Vagina (tissue), 2 donors: ENCODE results near the gene SIRT3. TPM values are rescaled to one million over a fixed set of nuclear protein-coding genes. Genes with fewer than 3 reads are reported as not detected.

ENCODE experiments used
- DNase-seq, 2 donors: peaks; one replicate each; pipeline ENCODE4 v3.0.0-alpha.2; 2017; ENCODE audit errors: extremely low spot score in 2 of 2
- H3K27ac ChIP-seq: fragments of 200-600 bp; sonication (generic); one replicate; pipeline ENCODE4 v1.5.1; 2019
- H3K27me3 ChIP-seq: fragments of 200-600 bp; sonication (generic); one replicate; pipeline ENCODE4 v1.5.1; 2019
- H3K36me3 ChIP-seq, 2 donors: fragments of 200-600 bp; sonication (generic); one replicate each; pipeline ENCODE4 v1.5.1; 2017 to 2019
- H3K4me1 ChIP-seq: fragments of 200-600 bp; sonication (generic); one replicate; pipeline ENCODE4 v1.5.1; 2019
- H3K4me3 ChIP-seq, 2 donors: fragments of 200-600 bp; sonication (generic); 1 replicate in 1 of 2; 2 replicates in 1 of 2; pipeline ENCODE4 v1.5.1; 2016 to 2019
- H3K9me3 ChIP-seq: fragments of 200-600 bp; sonication (generic); one replicate; pipeline ENCODE4 v1.5.1; 2019
- POLR2A ChIP-seq, 2 donors: fragments of 450-650 bp; IDR thresholded peaks; one replicate each; pipeline ENCODE4 v1.6.1; 2017; ENCODE audit warnings: antibody characterized with exemption in 2 of 2, mild to moderate bottlenecking in 2 of 2, moderate library complexity in 2 of 2
- POLR2AphosphoS5 ChIP-seq, 2 donors: sonication (generic); formaldehyde crosslinking; IDR thresholded peaks; one replicate each; pipeline ENCODE4 v1.9.0; 2017; ENCODE audit warnings: antibody characterized with exemption in 2 of 2, mild to moderate bottlenecking in 2 of 2, low read depth in 1 of 2; ENCODE audit not compliant: insufficient read depth in 1 of 2
- intact Hi-C: fragments of 100-400 bp; cut with DNase I; formaldehyde crosslinking; loops from one replicate; pipeline ENCODE4 v1.15.1; 2023
- total RNA-seq: library from RNA; depleted of rRNA; stranded (reverse); fragments of >200 nt; gene quantifications from one replicate; pipeline ENCODE4 v1.2.3, GENCODE V29; 2016
- TF ChIP-seq, protein P1 (sequence below), 3 experiments: fragments of 450-650 bp in 2 of 3; fragments of 200-600 bp in 1 of 3; sonication (generic) in 1 of 3; IDR thresholded peaks; one replicate each; pipeline ENCODE4 v1.5.1; 2017 to 2019; ENCODE audit warnings: antibody characterized with exemption in 3 of 3, mild to moderate bottlenecking in 2 of 3, moderate library complexity in 2 of 3

The SIRT3 gene
- total RNA-seq, 1 donor from 2014 or later, result 5.6 TPM

GRCh38 chr11:250740-251299 lies 14.7 kb upstream of the SIRT3 start:
- no peaks in the 10 kb centered on the region for H3K4me1 ChIP-seq
- H3K27me3 ChIP-seq, result no peaks in the 10 kb centered on the region
- peaks cover 0 to 72% of the 10 kb centered on the region in 2 donors for H3K36me3 ChIP-seq
- H3K27ac ChIP-seq, result no peak overlapping the region
- peak in 1 of 2 donors; percentile 60 for DNase-seq
- TF ChIP-seq POLR2AphosphoS5 (IDR thresholded peaks at IDR 0.05; ENCODE audit: insufficient read depth in 1 of 2, low read depth in 1 of 2), result no peak
- TF ChIP-seq, protein P1, sequence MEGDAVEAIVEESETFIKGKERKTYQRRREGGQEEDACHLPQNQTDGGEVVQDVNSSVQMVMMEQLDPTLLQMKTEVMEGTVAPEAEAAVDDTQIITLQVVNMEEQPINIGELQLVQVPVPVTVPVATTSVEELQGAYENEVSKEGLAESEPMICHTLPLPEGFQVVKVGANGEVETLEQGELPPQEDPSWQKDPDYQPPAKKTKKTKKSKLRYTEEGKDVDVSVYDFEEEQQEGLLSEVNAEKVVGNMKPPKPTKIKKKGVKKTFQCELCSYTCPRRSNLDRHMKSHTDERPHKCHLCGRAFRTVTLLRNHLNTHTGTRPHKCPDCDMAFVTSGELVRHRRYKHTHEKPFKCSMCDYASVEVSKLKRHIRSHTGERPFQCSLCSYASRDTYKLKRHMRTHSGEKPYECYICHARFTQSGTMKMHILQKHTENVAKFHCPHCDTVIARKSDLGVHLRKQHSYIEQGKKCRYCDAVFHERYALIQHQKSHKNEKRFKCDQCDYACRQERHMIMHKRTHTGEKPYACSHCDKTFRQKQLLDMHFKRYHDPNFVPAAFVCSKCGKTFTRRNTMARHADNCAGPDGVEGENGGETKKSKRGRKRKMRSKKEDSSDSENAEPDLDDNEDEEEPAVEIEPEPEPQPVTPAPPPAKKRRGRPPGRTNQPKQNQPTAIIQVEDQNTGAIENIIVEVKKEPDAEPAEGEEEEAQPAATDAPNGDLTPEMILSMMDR (IDR thresholded peaks at IDR 0.05), result peak in 2 of 3 experiments; percentile 46 to 53
- H3K9me3 ChIP-seq, result no peaks in the 10 kb centered on the region
- no peak overlapping the region for H3K4me3 ChIP-seq
- intact Hi-C loops, result loop anchor here (10.0 kb wide), 1 partner anchor 194 kb away; the partner anchor contains the start of gene ANO9

DNA sequence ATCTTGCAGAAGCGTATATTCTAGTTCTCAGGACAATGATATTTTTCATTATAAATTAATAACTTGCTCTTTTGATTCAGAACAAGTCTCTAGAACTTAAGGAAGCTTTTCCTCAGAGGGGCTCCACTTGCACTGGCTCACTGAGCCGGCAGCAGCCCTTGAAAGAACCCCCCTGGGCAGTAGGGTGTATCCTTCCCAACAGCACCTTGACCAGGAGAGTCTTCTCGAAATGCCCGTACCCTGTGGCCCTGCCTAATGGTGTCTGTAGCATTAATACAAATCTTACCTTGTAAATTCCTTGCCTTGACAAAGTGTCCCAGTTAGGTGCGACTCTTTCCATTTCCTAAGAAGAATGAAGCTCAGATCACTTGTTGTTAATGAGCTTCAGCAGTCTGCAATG lies 14.1 kb upstream of the SIRT3 start:
- Histone ChIP-seq H3K4me3 (no peak overlapping the region), H3K36me3 (peaks cover 0 to 76% of the 10 kb centered on the region in 2 donors), H3K27ac (no peak overlapping the region), H3K27me3 (no peaks in the 10 kb centered on the region), H3K9me3 (no peaks in the 10 kb centered on the region), H3K4me1 (no peaks in the 10 kb centered on the region)
- intact Hi-C loops, result loop anchor here (10.0 kb wide), 1 partner anchor 195 kb away; the partner anchor contains the start of gene ANO9
- DNase-seq, result peak in 1 of 2 donors; percentile 60
- TF ChIP-seq, protein P1 (IDR thresholded peaks at IDR 0.05), result no peak
- TF ChIP-seq POLR2AphosphoS5 (IDR thresholded peaks at IDR 0.05; ENCODE audit: insufficient read depth in 1 of 2, low read depth in 1 of 2), result no peak
- TF ChIP-seq POLR2A (IDR thresholded peaks at IDR 0.05), result no peak

DNA sequence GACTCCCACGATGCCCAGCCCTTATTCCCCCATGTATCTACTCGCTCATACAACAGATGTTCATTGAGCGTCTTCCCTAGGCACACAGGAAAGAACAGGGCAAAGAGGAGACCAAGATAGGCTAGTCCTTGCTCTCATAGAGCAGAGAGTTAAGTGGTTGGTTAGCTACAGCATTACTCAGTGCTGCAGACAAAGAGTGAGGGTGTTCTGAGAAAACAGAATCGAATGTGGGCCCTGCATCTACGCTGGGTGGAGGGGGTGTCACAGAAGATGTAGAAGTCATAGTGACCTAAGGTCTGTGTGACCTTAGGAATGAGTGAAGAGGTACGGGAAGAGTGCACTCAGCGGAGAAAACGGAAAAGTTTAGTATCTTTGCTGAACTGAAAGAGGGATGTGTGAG lies 12.9 kb upstream of the SIRT3 start:
- H3K4me1 ChIP-seq, result no peaks in the 10 kb centered on the region
- no peaks in the 10 kb centered on the region for H3K9me3 ChIP-seq
- no peak overlapping the region for H3K27ac ChIP-seq
- no peak for DNase-seq
- TF ChIP-seq POLR2A (IDR thresholded peaks at IDR 0.05), result no peak
- TF ChIP-seq, protein P1 (IDR thresholded peaks at IDR 0.05), result no peak
- no peak for TF ChIP-seq POLR2AphosphoS5 (IDR thresholded peaks at IDR 0.05; ENCODE audit: insufficient read depth in 1 of 2, low read depth in 1 of 2)
- peaks cover 0 to 82% of the 10 kb centered on the region in 2 donors for H3K36me3 ChIP-seq
- H3K4me3 ChIP-seq, result no peak overlapping the region
- intact Hi-C loops, result no loop called here
- no peaks in the 10 kb centered on the region for H3K27me3 ChIP-seq

- Histone ChIP-seq H3K4me3 (no peak overlapping the region), H3K36me3 (peaks cover 0 to 69% of the 10 kb centered on the region in 2 donors), H3K9me3 (no peaks in the 10 kb centered on the region), H3K27me3 (no peaks in the 10 kb centered on the region), H3K4me1 (no peaks in the 10 kb centered on the region), H3K27ac (no peak overlapping the region)
- no peak for DNase-seq
- intact Hi-C loops, result no loop called here
- TF ChIP-seq POLR2AphosphoS5 (IDR thresholded peaks at IDR 0.05; ENCODE audit: insufficient read depth in 1 of 2, low read depth in 1 of 2), result no peak
- TF ChIP-seq POLR2A (IDR thresholded peaks at IDR 0.05), result no peak
Observed at GRCh38 chr11:244376-244775, 8.2 kb upstream of the SIRT3 start.

- Histone ChIP-seq H3K4me3 (no peak overlapping the region), H3K4me1 (peaks cover 14% of the 10 kb centered on the region), H3K9me3 (no peaks in the 10 kb centered on the region), H3K36me3 (peaks cover 0 to 44% of the 10 kb centered on the region in 2 donors), H3K27me3 (no peaks in the 10 kb centered on the region), H3K27ac (no peak overlapping the region)
- peak in 1 of 2 donors; percentile 44 for DNase-seq
- no peak for TF ChIP-seq POLR2AphosphoS5 (IDR thresholded peaks at IDR 0.05; ENCODE audit: insufficient read depth in 1 of 2, low read depth in 1 of 2)
- no peak for TF ChIP-seq POLR2A (IDR thresholded peaks at IDR 0.05)
- TF ChIP-seq, protein P1 (IDR thresholded peaks at IDR 0.05), result no peak
- intact Hi-C loops, result no loop called here
Observed at GRCh38 chr11:241634-242033, 5.5 kb upstream of the SIRT3 start.
